Measurements from ENCODE around the gene ERFE.
A peak's percentile ranks its signal among the peaks of the same experiment; 100 is the strongest.

The ERFE gene

DNA sequence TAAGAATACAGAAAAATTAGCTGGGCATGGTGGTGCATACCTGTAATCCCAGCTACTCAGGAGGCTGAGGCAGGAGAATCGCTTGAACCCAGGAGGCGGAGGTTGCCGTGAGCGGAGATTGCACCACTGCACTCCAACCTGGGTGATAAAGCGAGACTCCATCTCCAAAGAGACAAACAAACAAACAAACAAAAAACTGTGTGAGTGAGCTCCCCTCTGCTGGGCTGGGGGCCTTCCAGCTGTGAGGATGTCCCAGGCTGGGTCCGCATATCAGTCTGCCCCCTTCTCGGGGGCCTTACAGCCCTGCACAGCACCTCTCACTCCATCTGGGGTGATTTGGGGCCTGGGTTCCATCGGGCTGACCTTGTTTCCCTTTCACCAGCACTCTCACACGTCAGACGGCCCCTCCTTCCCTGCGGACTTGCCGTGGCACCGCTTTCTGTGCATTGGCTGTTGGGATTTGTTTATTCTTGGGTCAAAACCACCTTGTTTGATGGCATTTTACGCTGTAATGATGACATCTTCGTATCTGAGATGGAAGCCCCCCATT, 23.1 kb upstream of the ERFE start:
- in situ Hi-C loops (cut with HindIII; ENCODE audit: low sequenced_read_pairs) = no loop called here
- TF ChIP-seq, protein P1, sequence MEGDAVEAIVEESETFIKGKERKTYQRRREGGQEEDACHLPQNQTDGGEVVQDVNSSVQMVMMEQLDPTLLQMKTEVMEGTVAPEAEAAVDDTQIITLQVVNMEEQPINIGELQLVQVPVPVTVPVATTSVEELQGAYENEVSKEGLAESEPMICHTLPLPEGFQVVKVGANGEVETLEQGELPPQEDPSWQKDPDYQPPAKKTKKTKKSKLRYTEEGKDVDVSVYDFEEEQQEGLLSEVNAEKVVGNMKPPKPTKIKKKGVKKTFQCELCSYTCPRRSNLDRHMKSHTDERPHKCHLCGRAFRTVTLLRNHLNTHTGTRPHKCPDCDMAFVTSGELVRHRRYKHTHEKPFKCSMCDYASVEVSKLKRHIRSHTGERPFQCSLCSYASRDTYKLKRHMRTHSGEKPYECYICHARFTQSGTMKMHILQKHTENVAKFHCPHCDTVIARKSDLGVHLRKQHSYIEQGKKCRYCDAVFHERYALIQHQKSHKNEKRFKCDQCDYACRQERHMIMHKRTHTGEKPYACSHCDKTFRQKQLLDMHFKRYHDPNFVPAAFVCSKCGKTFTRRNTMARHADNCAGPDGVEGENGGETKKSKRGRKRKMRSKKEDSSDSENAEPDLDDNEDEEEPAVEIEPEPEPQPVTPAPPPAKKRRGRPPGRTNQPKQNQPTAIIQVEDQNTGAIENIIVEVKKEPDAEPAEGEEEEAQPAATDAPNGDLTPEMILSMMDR (IDR thresholded peaks at IDR 0.05; ENCODE audit: low read depth, low read length, missing control alignments) = no peak
- no peak overlapping the region for H3K4me3 ChIP-seq (ENCODE audit: low read depth, low read length)
- DNase-seq (ENCODE audit: low read depth) = no peak

DNA sequence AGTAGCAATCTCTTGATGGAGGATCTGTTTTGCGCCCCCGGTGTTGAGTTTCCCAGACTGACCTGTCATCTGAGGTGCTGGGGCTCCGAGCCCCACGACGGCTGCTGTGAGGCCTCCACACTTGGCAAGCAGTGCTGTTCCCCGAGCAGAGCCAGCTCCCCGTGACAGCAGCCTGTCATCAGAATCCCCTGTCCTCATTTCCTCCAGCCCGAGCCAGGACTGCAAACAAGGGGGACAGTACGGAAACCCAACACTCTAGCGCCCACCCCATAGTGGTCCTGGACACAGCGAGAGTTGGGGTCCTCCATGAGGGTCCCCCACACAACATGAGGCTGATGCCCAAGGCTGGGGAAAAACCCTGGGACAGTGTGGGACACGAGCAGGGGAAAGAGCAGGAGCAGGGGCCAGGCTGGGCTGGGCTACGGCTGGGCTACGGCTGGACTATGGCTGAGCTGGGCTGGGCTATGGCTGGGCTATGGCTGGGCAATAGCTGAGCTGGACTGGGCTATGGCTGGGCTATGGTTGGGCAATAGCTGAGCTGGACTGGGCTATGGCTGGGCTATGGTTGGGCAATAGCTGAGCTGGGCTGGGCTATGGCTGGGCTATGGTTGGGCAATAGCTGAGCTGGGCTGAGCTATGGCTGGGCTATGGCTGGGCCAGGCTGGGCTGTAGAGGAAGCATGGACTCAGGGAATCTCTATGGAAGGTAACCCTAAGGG, 21.8 kb upstream of the ERFE start:
- DNase-seq (ENCODE audit: low read depth) = no peak
- TF ChIP-seq, protein P1 (IDR thresholded peaks at IDR 0.05; ENCODE audit: low read depth, low read length, missing control alignments) = no peak
- in situ Hi-C loops (cut with HindIII; ENCODE audit: low sequenced_read_pairs) = no loop called here
- H3K4me3 ChIP-seq (ENCODE audit: low read depth, low read length) = no peak overlapping the region

DNA sequence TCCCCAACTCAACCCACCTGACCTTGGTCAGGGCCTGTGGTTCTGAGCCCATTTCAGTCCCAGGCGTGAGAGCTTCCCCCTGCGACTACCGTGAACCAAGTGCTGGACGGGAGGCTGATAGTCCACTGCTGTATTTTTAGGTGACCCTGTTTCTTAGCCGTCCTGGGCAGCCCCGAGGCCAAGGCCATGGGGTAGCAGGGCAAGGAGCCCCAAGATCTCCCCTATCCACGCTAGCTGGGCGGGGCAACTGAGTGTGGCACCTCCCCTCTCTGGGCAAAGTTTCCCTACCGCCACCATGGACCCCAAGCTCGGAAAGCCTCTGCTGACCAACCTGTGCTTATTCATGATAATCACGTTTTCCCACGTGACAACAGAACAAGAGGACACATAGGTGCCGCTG, 20.9 kb upstream of the ERFE start:
- TF ChIP-seq, protein P1 (IDR thresholded peaks at IDR 0.05; ENCODE audit: low read depth, low read length, missing control alignments) = no peak
- no peak overlapping the region for H3K4me3 ChIP-seq (ENCODE audit: low read depth, low read length)
- in situ Hi-C loops (cut with HindIII; ENCODE audit: low sequenced_read_pairs) = no loop called here
- no peak for DNase-seq (ENCODE audit: low read depth)

DNA sequence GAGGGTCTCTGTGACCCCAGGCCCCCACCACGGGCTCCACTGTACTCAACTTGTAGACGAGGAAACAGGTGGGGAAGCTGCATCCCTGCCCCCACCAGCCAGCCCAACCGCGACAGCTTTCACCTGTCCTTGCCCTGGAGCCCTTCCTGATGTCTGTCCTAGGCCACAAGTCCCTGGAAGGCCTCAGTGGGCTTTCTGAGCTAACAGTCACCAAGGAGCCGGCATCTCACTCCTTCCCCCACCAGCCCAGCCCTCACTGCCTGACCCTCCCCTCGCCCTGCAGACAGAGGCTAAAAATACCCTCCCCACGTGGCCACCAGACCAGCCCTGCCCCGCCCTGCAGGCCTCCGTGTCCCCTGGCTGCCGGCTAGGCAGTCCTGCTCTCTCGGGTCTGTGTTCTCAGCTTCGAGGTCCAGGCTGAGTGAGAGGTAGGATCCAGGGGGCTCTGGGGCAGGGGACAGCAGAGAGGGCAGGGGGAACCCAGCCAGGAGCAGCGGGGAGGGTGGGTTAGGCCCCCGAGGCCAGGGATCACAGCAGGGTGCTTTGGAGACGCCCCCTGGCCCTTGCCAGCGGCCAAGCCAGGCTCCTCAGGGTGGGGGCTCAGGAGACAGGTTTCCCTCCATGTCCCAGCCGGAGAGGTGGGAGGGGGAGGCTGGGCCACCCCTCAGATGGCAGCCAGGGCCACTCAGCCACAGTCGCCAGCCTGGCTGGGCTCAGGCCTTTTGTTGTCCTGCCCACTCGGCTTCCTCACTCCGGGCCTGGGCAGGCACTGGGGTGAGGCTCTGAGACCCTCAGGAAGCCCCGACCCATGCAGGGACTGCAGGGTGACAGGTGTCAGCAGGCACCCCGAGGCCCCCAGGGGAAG, 20.2 kb upstream of the ERFE start, which contains the start of gene KLHL30:
Gene KLHL30 (plus strand): TSS at position 338 of the 865 bp plus-strand sequence. CDS start 2,087 bp downstream, outside the sequence.
- no peak within 1 kb of the TSS for H3K4me3 ChIP-seq (ENCODE audit: low read depth, low read length)
- DNase-seq (ENCODE audit: low read depth) = no peak
- TF ChIP-seq, protein P1 (IDR thresholded peaks at IDR 0.05; ENCODE audit: low read depth, low read length, missing control alignments) = no peak
- in situ Hi-C loops (cut with HindIII; ENCODE audit: low sequenced_read_pairs) = no loop called here

DNA sequence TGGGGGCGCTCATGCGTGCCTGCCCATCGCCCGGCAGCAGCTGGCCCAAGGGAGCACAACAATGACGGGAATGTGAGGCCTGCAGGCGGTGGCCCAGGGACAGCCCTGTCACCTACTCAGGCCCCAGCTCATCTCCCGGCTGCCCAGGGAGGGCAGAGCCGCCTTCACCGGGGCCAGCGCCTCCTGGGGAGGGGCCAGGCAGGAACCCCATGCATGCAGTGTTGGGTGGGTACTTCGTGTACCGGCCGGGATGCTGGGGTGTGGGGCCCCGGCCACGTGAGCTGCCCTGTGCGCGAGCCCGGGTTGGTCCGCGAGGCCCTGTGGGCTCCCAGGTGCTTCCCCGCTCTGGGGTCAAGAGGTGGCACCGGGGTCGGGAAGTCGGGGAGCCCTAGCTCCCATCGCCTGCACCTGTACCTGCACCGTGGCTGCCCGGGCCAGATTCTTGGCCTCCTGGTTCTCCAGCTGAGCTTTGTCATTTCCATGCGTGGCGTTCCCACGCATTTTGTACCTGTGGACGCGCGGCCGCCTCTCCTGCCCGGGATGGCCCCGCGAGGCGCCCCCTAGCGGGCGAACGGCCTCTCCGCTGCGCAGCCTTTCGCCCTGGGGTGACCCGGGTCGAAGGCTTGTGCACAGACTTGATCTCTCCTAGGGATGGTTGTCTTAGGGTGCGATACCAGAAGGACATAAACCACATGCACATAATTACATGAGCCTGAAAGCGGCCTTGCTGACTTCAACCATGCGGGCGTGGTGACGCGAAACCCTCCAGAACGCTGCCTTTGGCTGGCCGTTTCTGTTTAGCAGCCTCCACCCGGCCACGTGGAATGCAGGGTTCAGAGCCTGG, 19.4 kb upstream of the ERFE start:
- no peak overlapping the region for H3K4me3 ChIP-seq (ENCODE audit: low read depth, low read length)
- TF ChIP-seq, protein P1 (IDR thresholded peaks at IDR 0.05; ENCODE audit: low read depth, low read length, missing control alignments) = peak; percentile 58
- no peak for DNase-seq (ENCODE audit: low read depth)
- in situ Hi-C loops (cut with HindIII; ENCODE audit: low sequenced_read_pairs) = no loop called here

DNA sequence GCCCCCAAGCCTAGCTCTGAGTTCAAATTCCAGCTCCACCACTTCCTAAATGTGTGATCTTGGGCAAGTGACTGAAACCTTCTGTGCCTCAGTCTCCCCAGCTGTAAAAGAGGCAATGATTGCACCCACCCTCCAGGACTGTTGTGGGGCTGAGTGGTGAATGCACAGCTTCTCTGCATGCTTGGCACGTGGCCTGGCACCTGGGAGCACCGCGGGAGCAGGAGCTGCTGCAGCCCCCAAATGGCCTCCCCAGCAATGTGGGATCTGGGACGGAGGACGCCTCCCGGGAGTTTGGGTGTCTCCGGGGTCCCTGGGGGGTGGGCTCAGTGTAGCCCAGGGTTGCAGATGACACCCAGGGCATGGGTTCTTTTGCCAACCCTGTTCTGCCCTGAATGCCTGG, 18.7 kb upstream of the ERFE start:
- TF ChIP-seq, protein P1 (IDR thresholded peaks at IDR 0.05; ENCODE audit: low read depth, low read length, missing control alignments) = no peak

More for the DNA sequence above, 18.7 kb upstream of the ERFE start:
- DNase-seq (ENCODE audit: low read depth) = no peak
- in situ Hi-C loops (cut with HindIII; ENCODE audit: low sequenced_read_pairs) = no loop called here
- no peak overlapping the region for H3K4me3 ChIP-seq (ENCODE audit: low read depth, low read length)
